HG02973 (cell line): ENCODE measurements around the gene PXYLP1.
"Not testable (repeated sequence)": the region's sequence is repeated elsewhere in the genome, so short reads cannot be mapped to it uniquely, and the experiment has no call there.

Experiments used
- ATAC-seq: cut with Tn5 transposase; IDR thresholded peaks from one replicate; pipeline ENCODE4 v1.9.1; 2021; ENCODE audit warnings: moderate library complexity; ENCODE audit not compliant: unreplicated experiment

The PXYLP1 gene, protein sequence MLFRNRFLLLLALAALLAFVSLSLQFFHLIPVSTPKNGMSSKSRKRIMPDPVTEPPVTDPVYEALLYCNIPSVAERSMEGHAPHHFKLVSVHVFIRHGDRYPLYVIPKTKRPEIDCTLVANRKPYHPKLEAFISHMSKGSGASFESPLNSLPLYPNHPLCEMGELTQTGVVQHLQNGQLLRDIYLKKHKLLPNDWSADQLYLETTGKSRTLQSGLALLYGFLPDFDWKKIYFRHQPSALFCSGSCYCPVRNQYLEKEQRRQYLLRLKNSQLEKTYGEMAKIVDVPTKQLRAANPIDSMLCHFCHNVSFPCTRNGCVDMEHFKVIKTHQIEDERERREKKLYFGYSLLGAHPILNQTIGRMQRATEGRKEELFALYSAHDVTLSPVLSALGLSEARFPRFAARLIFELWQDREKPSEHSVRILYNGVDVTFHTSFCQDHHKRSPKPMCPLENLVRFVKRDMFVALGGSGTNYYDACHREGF

DNA sequence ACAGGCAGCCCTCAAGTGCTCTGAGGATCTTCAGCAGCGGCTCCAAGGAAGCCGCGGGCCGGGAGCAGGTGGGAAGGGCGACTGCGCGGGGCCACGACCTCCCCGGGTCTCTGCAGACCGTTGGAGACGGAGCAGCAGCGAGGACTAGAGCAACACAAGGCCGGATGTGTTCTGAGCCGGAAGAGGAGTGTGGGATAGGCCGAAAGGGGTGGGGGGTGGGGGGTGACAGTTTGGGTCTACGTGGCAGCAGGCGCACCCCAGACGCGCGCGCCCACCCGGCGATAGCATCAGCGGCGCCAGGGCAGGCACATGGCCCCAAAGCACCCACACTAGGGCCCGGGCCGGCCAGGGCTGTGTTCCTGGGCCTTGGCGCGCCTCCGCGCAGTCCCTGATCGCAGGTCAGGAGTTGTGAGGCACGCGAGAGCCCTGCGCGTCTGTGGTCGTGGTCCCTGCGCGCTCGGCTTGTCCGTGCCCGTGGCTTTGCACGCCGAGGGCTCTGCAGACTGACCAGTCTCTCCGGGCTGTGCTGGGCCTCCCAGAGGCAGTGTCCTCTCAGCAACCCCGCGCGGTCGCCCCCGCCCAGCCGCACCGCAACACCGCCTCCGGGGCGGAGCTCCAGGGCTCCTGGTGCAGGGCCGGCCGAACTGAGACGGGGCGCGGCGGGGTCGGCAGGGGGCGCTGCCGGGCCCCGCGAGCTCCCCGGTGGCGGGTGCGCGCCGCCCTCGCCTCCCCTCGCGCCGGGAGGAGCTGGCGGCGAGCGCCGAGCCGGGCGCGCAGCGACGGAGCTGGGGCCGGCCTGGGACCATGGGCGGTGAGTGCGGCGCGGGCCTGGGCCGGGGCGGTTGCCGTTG lies at the start of gene PXYLP1:
Gene PXYLP1 (plus strand): TSS at position 725 of the 851 bp plus-strand sequence. CDS start 28,351 bp downstream, outside the sequence.
- peak; percentile 94 for ATAC-seq

DNA sequence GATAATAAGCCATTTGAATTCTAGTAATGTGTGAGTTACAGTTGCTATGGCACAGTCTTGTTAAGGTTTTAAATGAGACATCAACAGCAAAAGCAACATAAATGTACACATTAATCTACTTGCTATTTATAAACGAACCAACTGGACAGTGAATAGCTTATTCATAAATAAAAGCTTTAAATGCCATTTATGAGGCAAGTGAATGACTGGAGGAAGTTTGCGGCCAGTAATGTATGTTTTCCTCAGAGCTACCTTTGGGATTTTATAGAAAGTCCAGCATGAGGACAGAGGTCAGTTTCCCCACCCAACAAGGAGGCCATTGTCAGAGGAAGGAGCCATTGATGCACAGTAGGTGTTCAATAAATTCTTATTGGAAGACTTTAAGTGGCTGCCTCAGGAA lies 48.0 kb upstream of the PXYLP1 start:
- ATAC-seq, result no peak

DNA sequence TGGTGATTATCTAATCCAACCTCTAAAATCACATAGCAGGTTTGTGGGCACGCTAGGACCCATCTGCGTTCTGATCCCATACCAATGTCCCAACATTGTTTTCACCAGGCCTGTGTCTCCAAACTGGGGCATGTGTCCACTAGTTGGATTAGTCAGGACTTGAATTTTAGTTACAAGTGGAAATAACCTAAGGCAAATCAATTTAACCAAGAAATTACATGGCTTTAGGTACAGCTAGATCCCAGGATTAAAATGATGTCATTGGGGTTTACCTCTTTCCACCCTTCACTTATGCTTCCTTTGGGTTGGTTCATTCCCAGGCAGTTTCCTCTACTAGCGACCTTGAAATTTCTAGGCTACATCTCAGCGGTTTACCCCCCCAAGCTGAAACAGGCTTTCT lies 47.2 kb upstream of the PXYLP1 start:
- ATAC-seq, result no peak

DNA sequence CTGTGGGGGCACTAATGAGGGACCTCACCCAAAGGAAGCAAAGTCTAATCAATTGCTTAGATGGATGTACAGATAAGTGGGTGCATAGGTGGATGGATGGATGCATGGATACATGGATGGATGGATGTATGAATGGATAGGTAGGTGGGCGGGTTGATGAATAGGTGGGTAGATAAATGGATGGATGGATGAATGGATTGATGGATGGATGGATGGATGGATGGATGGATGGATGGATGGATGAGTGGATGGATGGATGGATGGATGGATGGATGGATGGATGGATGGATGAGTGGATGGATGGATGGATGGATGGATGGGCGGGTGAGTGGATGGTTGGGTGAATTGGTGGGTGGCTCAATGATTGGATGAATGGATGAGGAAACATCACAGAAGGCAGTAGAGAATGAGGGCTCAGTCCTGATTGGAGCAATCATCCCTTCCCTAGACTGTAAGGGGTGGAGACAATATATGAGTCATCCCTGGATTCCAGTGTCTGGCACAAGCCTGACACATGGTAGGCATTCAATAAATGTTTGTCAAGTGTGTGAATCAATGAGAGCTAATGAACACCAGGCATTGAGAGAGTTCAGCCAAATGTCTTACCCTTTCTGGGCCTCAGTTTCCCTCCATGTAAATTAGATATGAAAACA lies 40.4 kb upstream of the PXYLP1 start:
- ATAC-seq, result no peak

DNA sequence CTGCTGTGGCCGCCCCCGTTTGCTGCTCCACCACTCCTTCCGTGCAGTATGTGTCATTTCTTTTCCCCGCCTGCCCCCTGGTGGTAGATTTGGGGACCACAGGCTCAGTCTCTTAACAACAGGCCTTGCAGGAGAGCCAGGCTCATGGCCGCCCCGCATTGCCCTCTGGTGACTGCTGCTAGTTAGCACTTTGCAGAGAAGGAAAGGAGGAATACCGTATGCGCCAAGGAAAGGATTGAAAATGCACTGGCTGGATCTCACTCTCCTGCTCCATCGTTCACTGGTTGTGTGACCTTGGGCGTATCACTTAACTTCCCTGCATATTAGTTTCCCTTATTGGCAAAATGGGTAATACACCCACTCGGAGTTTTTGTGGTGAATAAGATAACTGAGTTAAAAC lies 39.3 kb upstream of the PXYLP1 start:
- peak; percentile 100 for ATAC-seq

DNA sequence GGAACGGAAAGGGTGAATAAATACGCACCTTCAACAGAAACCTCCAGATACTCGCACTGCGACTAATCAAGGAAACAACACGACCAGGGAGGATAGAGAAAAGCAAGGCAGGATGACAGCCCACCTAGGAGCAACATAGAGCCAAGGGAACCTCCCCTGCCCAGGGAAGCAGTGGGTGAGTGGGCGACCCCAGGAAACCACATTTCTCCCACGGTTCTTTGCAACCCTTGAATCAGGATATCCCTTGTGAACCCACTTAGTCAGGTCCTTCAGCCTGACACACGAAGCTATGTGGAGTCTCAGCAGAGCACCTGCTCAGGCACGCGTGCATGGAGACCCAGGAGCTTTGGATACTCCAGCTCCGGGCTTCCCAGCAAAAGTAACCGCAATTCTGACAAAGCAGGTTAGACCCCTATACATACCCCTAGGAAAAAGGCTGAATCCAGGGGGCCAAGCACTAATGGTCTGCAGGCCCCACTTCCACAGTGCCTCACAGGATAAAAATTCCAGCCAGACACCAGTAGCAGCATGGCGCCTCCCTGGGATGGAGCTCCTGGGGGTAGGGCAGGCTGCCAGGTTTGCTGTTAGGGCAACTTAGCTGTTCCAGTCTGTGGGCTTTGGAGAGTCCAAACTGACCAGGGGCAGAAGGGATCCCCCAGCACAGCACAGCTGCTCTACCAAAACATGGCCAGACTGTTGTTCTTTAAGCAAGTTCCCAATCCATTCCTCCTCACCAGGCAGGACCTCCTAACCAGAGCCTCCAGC lies 38.4 kb upstream of the PXYLP1 start:
- ATAC-seq, result no peak

DNA sequence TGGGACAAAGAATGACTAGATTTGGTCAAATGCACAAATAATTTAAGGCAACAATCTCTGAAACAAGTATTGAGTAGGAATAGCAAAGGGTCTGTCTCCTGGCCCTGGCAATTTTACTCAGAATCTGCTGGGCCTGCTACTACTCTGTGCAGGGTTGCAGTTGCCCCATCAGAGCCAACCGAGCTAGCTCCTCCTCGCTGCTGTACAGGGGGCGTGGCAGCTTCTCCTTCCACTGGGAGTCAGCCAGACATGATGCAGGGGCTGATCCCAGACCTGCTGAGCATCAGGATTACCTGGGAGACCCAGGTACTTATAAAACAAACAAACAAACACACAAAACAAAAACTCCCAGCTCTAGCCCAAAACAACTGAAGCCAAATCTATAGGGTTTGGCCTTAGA lies 30.5 kb upstream of the PXYLP1 start:
- no peak for ATAC-seq

DNA sequence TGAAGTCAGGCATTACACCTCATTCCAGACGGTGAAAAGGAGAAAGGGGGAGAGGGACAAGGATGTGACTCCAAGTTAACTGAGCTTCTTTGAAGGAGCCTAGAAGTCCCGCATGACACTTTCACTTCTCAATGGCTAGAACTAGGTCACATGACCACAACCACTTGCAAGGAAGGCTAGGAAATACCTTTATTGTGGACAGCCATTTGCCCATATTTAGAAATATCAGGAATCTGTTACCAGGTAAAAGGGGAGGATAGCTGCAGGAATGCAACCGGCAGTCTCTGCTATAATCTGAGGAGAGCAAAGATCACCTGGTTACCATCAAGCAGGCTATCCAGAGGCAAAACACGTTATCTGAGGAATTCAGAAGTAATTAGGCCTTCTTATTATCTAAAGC lies 28.9 kb upstream of the PXYLP1 start:
- no peak for ATAC-seq

DNA sequence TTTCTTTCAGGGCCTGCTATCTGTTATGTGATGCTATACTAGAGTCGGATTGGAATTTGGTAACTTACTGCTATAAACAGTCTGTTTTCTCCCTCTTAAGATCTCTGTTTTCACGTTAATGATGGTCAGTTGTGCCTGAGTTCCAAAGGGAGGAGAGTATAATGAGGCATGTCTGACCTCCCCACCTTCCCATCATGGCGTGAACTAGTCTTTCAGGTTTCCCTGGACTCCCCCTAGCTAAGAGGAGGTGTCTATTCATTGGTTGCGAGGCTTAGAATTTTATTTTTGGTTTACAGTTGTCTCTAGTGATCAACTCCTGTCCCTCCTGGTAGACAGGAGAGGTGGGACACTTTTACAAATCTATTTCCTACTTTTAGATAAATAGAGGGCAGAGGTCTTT lies 27.8 kb upstream of the PXYLP1 start:
- no peak for ATAC-seq

DNA sequence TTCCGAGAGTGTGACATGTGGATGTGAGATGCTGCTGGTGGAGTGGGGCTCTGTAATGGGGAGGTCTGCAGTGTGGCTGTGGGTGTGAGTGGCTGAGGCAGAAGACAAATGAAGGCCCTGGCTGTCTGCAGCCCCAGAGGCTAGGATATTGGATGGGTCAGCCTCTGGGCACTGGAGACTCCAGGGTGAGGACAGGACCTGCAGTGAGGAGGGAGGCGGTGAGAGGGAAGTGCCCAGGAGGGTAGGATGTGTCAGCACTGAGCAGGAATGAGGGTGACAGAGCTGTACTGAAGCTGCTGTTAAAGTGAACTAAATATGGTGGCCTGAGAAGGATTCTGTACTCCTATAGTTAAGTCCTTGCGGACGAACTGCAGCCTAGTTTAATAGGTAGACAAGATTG lies 27.3 kb upstream of the PXYLP1 start:
- no peak for ATAC-seq

DNA sequence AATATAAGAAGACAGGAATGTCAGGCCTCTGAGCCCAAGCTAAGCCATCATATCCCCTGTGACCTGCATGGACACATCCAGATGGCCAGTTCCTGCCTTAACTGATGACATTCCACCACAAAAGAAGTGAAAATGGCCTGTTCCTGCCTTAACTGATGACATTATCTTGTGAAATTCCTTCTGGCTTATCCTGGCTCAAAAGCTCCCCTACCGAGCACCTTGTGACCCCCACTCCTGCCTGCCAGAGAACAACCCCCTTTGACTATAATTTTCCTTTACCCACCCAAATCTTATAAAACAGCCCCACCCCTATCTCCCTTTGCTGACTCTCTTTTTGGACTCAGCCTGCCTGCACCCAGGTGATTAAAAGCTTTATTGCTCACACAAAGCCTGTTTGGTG lies 20.3 kb upstream of the PXYLP1 start:
- ATAC-seq, result not testable (repeated sequence)

DNA sequence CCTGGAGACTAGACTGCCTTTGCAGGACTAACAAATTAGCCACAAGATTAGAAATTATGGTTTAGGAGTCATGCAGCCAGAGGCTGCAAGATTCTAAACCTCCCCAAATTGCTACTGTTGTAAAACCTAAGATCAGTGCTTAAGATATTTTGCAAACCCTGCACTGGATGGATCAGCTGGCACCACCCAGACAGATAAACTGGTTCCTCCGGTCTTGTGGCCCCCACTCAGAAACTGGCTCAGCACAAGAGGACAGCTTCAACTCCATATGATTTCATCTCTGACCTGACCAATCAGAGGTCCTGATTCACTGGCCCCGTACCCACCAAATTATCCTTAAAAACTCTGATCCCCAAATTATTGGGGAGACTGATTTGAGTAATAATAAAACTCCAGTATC lies 19.5 kb upstream of the PXYLP1 start:
- ATAC-seq, result no peak

DNA sequence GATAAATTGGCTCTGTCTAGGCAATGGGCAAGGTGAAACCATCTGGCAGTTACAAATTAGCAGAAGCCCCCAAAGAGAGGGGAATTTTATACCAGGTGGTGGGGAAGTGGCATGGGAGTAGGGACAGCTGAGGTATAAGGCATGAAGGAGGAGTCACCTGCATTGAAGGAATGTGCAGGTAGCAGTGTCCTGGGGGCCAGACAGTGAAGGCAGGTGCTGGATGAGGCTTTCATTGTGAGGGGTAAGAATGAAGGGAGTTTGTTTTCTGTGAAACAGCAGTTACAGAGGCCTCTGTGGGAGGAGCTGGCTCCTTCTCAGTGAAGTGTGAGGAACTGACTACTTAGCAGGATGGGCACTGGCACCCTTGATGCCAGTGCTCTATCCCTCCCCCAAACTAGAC lies 19.1 kb upstream of the PXYLP1 start:
- ATAC-seq, result no peak

DNA sequence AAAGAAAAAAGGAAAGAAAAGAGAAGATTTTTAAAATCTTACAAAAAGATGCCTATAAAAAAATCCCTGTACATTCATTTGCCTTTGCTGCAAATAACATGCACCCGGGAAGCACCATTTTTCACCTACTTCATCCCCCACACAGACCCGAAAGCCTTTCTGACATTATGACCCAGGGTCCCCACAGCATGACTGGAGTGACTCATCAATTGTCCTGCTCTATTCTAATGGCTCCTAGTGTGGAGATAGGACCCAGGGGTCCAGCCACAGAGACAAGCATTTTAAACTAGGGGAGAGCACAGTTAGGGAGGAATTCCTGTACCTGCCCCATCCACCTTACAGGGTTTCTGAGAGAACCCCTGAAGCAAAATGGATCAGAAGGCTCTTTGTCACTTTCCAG lies 14.7 kb upstream of the PXYLP1 start:
- ATAC-seq, result no peak

DNA sequence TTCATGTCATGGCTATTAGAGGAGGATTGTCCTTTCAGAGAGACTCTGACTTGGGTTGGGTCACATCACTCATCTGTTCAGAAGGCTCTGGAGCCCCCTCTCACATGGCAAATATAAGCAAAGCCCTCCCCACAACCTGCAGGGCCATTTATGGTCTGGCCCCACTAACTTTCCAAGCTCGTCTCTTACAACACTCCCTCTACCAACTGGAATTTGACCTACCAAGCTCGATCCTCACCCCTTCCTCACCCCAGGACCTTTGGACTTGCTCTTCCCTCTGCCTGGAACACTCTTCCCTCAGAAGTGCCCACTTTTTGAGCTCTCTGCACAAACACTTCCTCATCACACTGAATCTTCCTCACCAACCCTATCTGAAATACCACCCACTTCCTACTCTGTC lies 14.2 kb upstream of the PXYLP1 start:
- no peak for ATAC-seq

DNA sequence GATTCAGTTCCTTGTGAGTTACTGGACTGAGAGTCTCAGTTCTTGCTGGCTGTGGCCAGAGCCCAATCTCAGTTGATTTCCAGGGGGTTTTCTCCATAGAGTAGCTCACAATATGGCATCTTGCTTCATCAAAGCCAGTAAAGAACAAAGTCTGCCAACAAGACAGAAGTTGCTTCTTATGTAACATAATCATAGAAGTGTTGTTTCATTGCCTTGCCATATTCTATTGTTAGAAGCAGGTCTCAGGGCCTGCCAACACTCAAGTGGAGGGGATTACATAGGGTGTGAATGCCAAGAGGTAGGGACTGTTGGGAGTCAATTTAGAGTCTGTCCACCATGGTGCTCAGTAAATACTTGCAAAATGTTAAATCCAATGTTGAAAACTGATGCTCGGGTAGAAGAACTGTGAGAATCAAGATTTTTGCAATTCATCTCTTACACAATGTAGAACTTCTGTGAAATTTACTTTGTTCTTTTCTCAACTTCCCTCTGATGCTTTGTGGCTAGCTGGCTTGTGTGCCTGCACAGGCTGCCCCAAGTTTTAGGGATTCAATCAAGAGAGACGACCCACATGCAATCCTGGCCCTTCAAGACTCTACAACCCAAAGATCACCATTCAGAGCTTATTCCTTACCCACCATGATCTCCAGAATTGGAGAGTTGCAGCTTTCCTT lies 13.3 kb upstream of the PXYLP1 start:
- no peak for ATAC-seq

DNA sequence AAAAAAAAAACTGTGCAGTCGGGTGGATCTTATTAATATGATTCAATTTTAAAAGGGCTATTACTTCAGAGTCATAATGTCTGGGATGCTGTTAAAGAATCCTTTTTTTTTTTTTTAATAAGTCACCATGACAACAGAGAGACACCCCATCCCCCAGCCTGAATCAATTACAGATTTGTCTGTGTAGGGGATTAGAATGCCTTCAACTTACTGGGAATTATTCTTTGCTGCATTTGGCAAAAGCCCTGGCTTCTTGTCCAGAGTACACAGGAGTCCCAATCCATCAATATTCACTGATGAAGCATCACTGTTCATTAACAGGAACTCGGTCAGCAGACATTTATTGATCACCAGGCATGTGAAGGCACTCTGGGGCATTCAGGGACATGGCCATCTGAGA lies 12.7 kb upstream of the PXYLP1 start:
- no peak for ATAC-seq

DNA sequence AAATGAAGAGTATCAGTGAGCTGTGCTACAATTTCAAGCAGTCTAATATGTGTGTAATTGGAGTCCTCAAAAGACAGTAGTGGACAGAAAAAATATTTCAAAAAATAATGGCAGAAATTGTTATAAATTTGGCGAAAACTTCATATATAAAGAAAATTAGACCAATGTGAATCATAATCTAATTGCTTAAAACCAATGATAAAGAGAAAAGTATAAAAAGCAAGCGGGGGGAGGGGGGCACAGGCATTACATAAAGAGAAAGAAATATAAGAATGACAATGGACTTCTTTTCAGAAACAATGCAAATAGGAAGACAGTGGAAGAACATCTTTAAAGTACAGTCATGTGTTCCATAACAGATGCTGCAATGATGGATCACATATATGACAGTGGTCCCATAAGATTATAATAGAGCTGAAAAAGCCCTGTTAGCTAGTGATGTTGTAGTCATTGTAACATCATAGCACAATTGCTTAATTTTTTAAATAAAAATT lies 7.9 kb upstream of the PXYLP1 start:
- no peak for ATAC-seq

DNA sequence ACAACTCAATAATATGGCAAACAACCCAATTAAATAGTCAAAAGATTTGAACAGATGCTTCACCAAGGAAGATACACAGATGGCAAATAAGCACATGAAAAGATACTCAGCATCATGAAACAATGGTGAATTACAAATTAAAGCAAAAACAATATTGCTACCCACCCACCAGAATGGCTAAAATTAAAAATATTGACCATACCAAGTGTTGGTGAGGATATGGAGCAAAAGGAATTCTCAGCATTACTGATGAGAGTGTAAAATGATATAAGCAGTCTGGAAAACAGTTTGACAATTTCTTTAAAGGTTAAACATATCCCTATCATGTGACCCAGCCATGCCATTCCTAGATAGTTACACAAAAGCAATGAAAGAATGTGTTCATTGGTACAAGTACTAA lies 5.7 kb upstream of the PXYLP1 start:
- no peak for ATAC-seq

DNA sequence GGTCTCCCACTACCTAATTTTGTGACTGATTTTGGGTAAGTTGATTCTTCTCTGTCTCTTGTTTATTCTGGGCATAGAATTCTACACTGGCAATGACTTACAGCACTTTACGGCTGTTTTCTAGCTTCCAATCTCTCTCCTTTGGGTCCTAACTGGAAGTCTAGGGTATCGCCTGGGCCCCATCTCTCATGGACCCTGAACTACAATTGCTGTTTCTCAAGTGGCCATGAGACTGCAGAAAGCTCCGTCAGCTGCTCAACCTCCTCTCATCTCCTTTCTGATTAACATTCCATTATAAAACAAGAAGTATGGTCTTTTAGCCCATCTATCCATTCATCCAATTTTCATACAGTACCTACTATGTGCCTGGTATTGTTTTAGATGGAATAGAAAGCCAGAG lies 4.4 kb upstream of the PXYLP1 start:
- ATAC-seq, result no peak
